Endothelial cell of umbilical vein (primary cell): ENCODE data around the gene GPNMB. TPM values are rescaled to one million over a fixed set of nuclear protein-coding genes. Genes with fewer than 3 reads are reported as not detected.

Experiments used
- BruUV-seq: library from RNA; stranded (reverse); fragments of 400-500 nt; replicated peaks from 2 replicates; lab custom pipeline; 2021; lab: Mats Ljungman, UMichigan
- CTCF ChIA-PET: fragments of 300-600, 350-600 bp; sonication (Branson Sonifier 250); formaldehyde crosslinking; loops from one replicate; lab custom pipeline; 2021; ENCODE audit warnings: antibody characterized with exemption, inconsistent platforms; lab: Charles Lee
- POLR2A ChIA-PET: fragments of 300-600, 350-600 bp; sonication (Branson Sonifier 250); formaldehyde crosslinking; loops from one replicate; lab custom pipeline; 2021; ENCODE audit warnings: antibody characterized with exemption, inconsistent platforms; lab: Charles Lee
- DNase-seq: peaks from one replicate; pipeline ENCODE4 v3.0.0-alpha.2; 2011; ENCODE audit warnings: low read depth, low spot score
- FAIRE-seq: peaks from 2 replicates; lab custom pipeline; 2011; peaks lifted over from hg19 to GRCh38; lab: Jason Lieb, UNC
- H2AFZ ChIP-seq: 2 replicates; pipeline ENCODE4 v1.6.0; 2012; ENCODE audit warnings: low read depth, low read length, control low read depth, inconsistent platforms
- H3K27ac ChIP-seq: 2 replicates; pipeline ENCODE4 v1.5.1; 2011; ENCODE audit warnings: low read depth, mild to moderate bottlenecking, control low read depth, low read length, moderate library complexity; ENCODE audit not compliant: insufficient read depth
- H3K27me3 ChIP-seq, 2 experiments: 2 replicates each; pipeline versions ENCODE4 v1.6.0 to v1.6.1; 2011; ENCODE audit warnings: low read length in 2 of 2, mixed read lengths in 1 of 2; ENCODE audit not compliant: control insufficient read depth in 2 of 2, insufficient read depth in 2 of 2
- H3K36me3 ChIP-seq, 2 experiments: 2 replicates in 1 of 2; 3 replicates in 1 of 2; pipeline ENCODE4 v1.5.1; 2011; ENCODE audit warnings: low read length in 2 of 2, mild to moderate bottlenecking in 1 of 2, moderate library complexity in 1 of 2; ENCODE audit not compliant: control insufficient read depth in 2 of 2, insufficient read depth in 2 of 2; ENCODE audit errors: extremely low read depth in 1 of 2
- H3K4me1 ChIP-seq: 3 replicates; pipeline ENCODE4 v1.5.1; 2011; ENCODE audit warnings: mild to moderate bottlenecking, low read length; ENCODE audit not compliant: control insufficient read depth, insufficient read depth; ENCODE audit errors: extremely low read depth
- H3K4me2 ChIP-seq: 2 replicates; pipeline ENCODE4 v1.6.1; 2011; ENCODE audit warnings: low read length, control low read depth, mixed read lengths; ENCODE audit not compliant: insufficient read depth
- H3K4me3 ChIP-seq, 3 experiments: fragments of 200-600 bp in 1 of 3; sonication (generic), shearing (Covaris generic) in 1 of 3; replicated peaks in 1 of 3; 2 replicates each; pipeline ENCODE4 v1.5.1; 2011 to 2016; ENCODE audit warnings: control low read depth in 3 of 3, low read length in 3 of 3, mild to moderate bottlenecking in 2 of 3, inconsistent platforms in 1 of 3, low read depth in 1 of 3, moderate library complexity in 1 of 3; ENCODE audit not compliant: insufficient read depth in 1 of 3
- H3K79me2 ChIP-seq: 2 replicates; pipeline ENCODE4 v1.6.0; 2012; ENCODE audit warnings: low read length, inconsistent platforms; ENCODE audit not compliant: control insufficient read depth, insufficient read depth
- H3K9ac ChIP-seq: replicated peaks from 2 replicates; pipeline ENCODE3; 2011; ENCODE audit warnings: low read length, control low read depth; ENCODE audit not compliant: insufficient read depth; ENCODE audit errors: extremely low read depth
- H3K9me1 ChIP-seq: replicated peaks from 3 replicates; pipeline ENCODE4 v1.6.0; 2011; ENCODE audit warnings: mild to moderate bottlenecking, low read length; ENCODE audit not compliant: control insufficient read depth, insufficient read depth; ENCODE audit errors: extremely low read depth
- H3K9me3 ChIP-seq: replicated peaks from 2 replicates; pipeline ENCODE4 v1.5.1; 2012; ENCODE audit warnings: low read length, inconsistent platforms; ENCODE audit not compliant: control insufficient read depth, insufficient read depth
- H4K20me1 ChIP-seq: replicated peaks from 2 replicates; pipeline ENCODE3; 2011; ENCODE audit warnings: mild to moderate bottlenecking, low read length; ENCODE audit not compliant: control insufficient read depth, insufficient read depth; ENCODE audit errors: extremely low read depth
- CTCF ChIP-seq, 2 donors: IDR thresholded peaks; 1 replicate in 1 of 2; 2 replicates in 1 of 2; pipeline ENCODE4 v1.5.1; 2011; ENCODE audit warnings: low read length in 2 of 2, mild to moderate bottlenecking in 2 of 2, moderate library complexity in 2 of 2, control low read depth in 1 of 2, inconsistent platforms in 1 of 2, low read depth in 1 of 2; ENCODE audit not compliant: insufficient read depth in 1 of 2; ENCODE audit errors: extremely low read depth in 1 of 2
- EZH2 ChIP-seq: IDR thresholded peaks from 2 replicates; pipeline ENCODE4 v1.6.1; 2012; ENCODE audit warnings: borderline replicate concordance, low read depth, mild to moderate bottlenecking, moderate library complexity, low read length, inconsistent platforms; ENCODE audit not compliant: severe bottlenecking
- FOS ChIP-seq: IDR thresholded peaks from 2 replicates; pipeline ENCODE4 v1.6.1; 2011; ENCODE audit warnings: mild to moderate bottlenecking, low read length, moderate library complexity, borderline replicate concordance; ENCODE audit not compliant: insufficient read depth
- GATA2 ChIP-seq: IDR thresholded peaks from 2 replicates; pipeline ENCODE4 v1.7.0; 2011; ENCODE audit warnings: low read depth, mild to moderate bottlenecking, moderate library complexity, mixed read lengths, low read length; ENCODE audit not compliant: insufficient read length, insufficient read depth
- JUN ChIP-seq: IDR thresholded peaks from 2 replicates; pipeline ENCODE4 v1.6.1; 2011; ENCODE audit warnings: borderline replicate concordance, low read depth; ENCODE audit not compliant: insufficient read length, insufficient read depth
- MAX ChIP-seq: IDR thresholded peaks from 2 replicates; pipeline ENCODE4 v1.6.1; 2011; ENCODE audit not compliant: insufficient read depth, insufficient read length
- MYC ChIP-seq: IDR thresholded peaks from one replicate; pipeline ENCODE4 v1.6.1; 2011; ENCODE audit warnings: mild to moderate bottlenecking, low read depth, low read length
- POLR2A ChIP-seq: IDR thresholded peaks from 2 replicates; pipeline ENCODE4 v1.6.1; 2012; ENCODE audit warnings: low read depth, mild to moderate bottlenecking, control low read depth, low read length
- POLR2AphosphoS5 ChIP-seq: IDR thresholded peaks from 2 replicates; pipeline ENCODE4 v1.6.1; 2012; ENCODE audit warnings: low read depth, mild to moderate bottlenecking, control low read depth, low read length, moderate library complexity; ENCODE audit not compliant: insufficient read depth
- dilution Hi-C: fragments of 300-500 bp; cut with MboI; formaldehyde crosslinking; loops from one replicate; pipeline ENCODE4 v1.15.0; 2019; ENCODE audit warnings: low sequenced_read_pairs; ENCODE audit not compliant: extremely low pct_ligation_motif_present
- intact Hi-C: fragments of 100-400 bp; cut with micrococcal nuclease; formaldehyde crosslinking; loops from one replicate; pipeline ENCODE4 v1.10.0; 2022
- polyA plus RNA-seq, 4 experiments: library from polyadenylated mRNA; depleted of rRNA in 3 of 4; stranded (reverse) in 3 of 4; unstranded in 1 of 4; fragments of >200 nt; gene quantifications; 2 replicates each; pipeline versions ENCODE4 v1.2.1 to v1.2.3, GENCODE V29; 2011 to 2012; ENCODE audit warnings: missing spikeins in 1 of 4
- total RNA-seq: library from RNA; stranded (reverse); gene quantifications from 2 replicates; pipeline ENCODE4 v1.2.3, GENCODE V29; 2021

The GPNMB gene
- total and polyA plus RNA-seq, 2 donors (not counting 3 experiments of a cell fraction or from before 2014, with no cell fraction given) = 0.29 to 0.33 TPM

- no TSS peak for BruUV-seq
- Histone ChIP-seq H3K36me3 (no peaks in the 10 kb centered on the region), H3K9me1 (no peaks in the 10 kb centered on the region), H3K79me2 (no peaks in the 10 kb centered on the region), H3K4me2 (peak overlapping the region; percentile 22), H2AFZ (no peak overlapping the region), H3K27me3 (peaks cover 5 to 14% of the 10 kb centered on the region in 2 experiments), H3K27ac (no peak overlapping the region), H3K9ac (no peak overlapping the region), H4K20me1 (no peaks in the 10 kb centered on the region), H3K9me3 (no peaks in the 10 kb centered on the region), H3K4me3 (no peak overlapping the region), H3K4me1 (no peaks in the 10 kb centered on the region)
- dilution Hi-C loops (no loop called here), intact Hi-C loops (loop anchor here (1.0 to 10.0 kb wide), 3 partner anchors 77 to 737 kb away; no protein-coding TSS in a partner anchor)
- CTCF ChIA-PET = interaction anchor here (0.7 to 8.2 kb wide), 5 partner anchors 10 to 285 kb away, joined by 3 to 55 read pairs (median 3); no protein-coding TSS in a partner anchor
- peak; percentile 37 for FAIRE-seq
- peak; percentile 69 for DNase-seq
- POLR2A ChIA-PET = no interaction called here
- TF ChIP-seq EZH2 (no peak), CTCF (IDR thresholded peaks at IDR 0.05; ENCODE audit: extremely low read depth in 1 of 2, insufficient read depth in 1 of 2, low read depth in 1 of 2, low read length in 2 of 2) (peak; percentile 87 to 93)
Observed at GRCh38 chr7:23261843-23262452, 15.4 kb downstream of the GPNMB start.

GRCh38 chr7:23264916-23265458 lies 18.4 kb downstream of the GPNMB start:
- Histone ChIP-seq H3K4me1 (no peaks in the 10 kb centered on the region), H2AFZ (no peak overlapping the region), H3K79me2 (no peaks in the 10 kb centered on the region), H3K4me3 (no peak overlapping the region), H3K9me3 (no peaks in the 10 kb centered on the region), H3K36me3 (no peaks in the 10 kb centered on the region), H4K20me1 (no peaks in the 10 kb centered on the region), H3K4me2 (no peak overlapping the region), H3K27me3 (peaks cover 0 to under 1% of the 10 kb centered on the region in 2 experiments), H3K9me1 (no peaks in the 10 kb centered on the region), H3K27ac (no peak overlapping the region), H3K9ac (no peak overlapping the region)
- ChIA-PET CTCF (interaction anchor here (0.9 to 8.2 kb wide), 7 partner anchors 7 to 282 kb away, joined by 3 to 55 read pairs (median 3); no protein-coding TSS in a partner anchor), POLR2A (no interaction called here)
- FAIRE-seq = no peak
- intact Hi-C loops (loop anchor here (10.0 kb wide), 1 partner anchor 740 kb away; no protein-coding TSS in a partner anchor), dilution Hi-C loops (no loop called here)
- TF ChIP-seq POLR2AphosphoS5 (no peak), EZH2 (no peak), MYC (no peak), FOS (no peak), MAX (no peak), JUN (no peak), GATA2 (no peak), POLR2A (no peak), CTCF (IDR thresholded peaks at IDR 0.05; ENCODE audit: extremely low read depth in 1 of 2, insufficient read depth in 1 of 2, low read depth in 1 of 2, low read length in 2 of 2) (no peak)
- BruUV-seq = no TSS peak
- DNase-seq = no peak
